Trophoblast cell (in vitro differentiated cells and primary cell): ENCODE measurements around the gene ZNF423.
A peak's percentile ranks its signal among the peaks of the same experiment; 100 is the strongest.

Source experiments
- DNase-seq, 2 donors: peaks; one replicate each; pipeline ENCODE4 v3.0.0-alpha.2; 2016
- H2AFZ ChIP-seq: 2 replicates; pipeline ENCODE4 v1.6.1; 2013; ENCODE audit warnings: low read length, moderate library complexity, mild to moderate bottlenecking; ENCODE audit not compliant: insufficient read depth, poor library complexity
- H2AK5ac ChIP-seq: 2 replicates; pipeline ENCODE4 v1.6.1; 2013; ENCODE audit warnings: mild to moderate bottlenecking, low read length
- H2BK120ac ChIP-seq: 2 replicates; pipeline ENCODE4 v1.6.1; 2013; ENCODE audit warnings: low read length, mild to moderate bottlenecking, moderate library complexity; ENCODE audit not compliant: insufficient read depth, poor library complexity
- H2BK12ac ChIP-seq: 2 replicates; pipeline ENCODE4 v1.6.1; 2013; ENCODE audit warnings: mild to moderate bottlenecking, low read length, moderate library complexity
- H2BK5ac ChIP-seq: 2 replicates; pipeline ENCODE4 v1.6.1; 2013; ENCODE audit warnings: low read length, low read depth, moderate library complexity, mild to moderate bottlenecking; ENCODE audit not compliant: poor library complexity
- H3K14ac ChIP-seq: 2 replicates; pipeline ENCODE4 v1.6.1; 2013; ENCODE audit warnings: mild to moderate bottlenecking, low read length
- H3K18ac ChIP-seq: 2 replicates; pipeline ENCODE4 v1.6.1; 2013; ENCODE audit warnings: mild to moderate bottlenecking, low read length
- H3K23ac ChIP-seq: 2 replicates; pipeline ENCODE4 v1.6.1; 2013; ENCODE audit warnings: low read length
- H3K27ac ChIP-seq: 2 replicates; pipeline ENCODE4 v1.5.1; 2013; ENCODE audit warnings: low read depth, mild to moderate bottlenecking, inconsistent platforms, low read length, moderate library complexity
- H3K27me3 ChIP-seq: 2 replicates; pipeline ENCODE4 v1.6.1; 2013; ENCODE audit warnings: inconsistent platforms, mild to moderate bottlenecking, low read length, moderate library complexity; ENCODE audit not compliant: insufficient read depth
- H3K36me3 ChIP-seq, 2 experiments: 1 replicate in 1 of 2; 2 replicates in 1 of 2; pipeline ENCODE4 v1.6.1; 2013; ENCODE audit warnings: low read length in 2 of 2, mild to moderate bottlenecking in 2 of 2, moderate library complexity in 1 of 2; ENCODE audit not compliant: insufficient read depth in 2 of 2, control insufficient read depth in 1 of 2
- H3K4ac ChIP-seq: 2 replicates; pipeline ENCODE4 v1.6.1; 2013; ENCODE audit warnings: low read depth, mild to moderate bottlenecking, low read length, moderate library complexity
- H3K4me1 ChIP-seq, 2 experiments: 1 replicate in 1 of 2; 2 replicates in 1 of 2; pipeline ENCODE4 v1.6.1; 2013; ENCODE audit warnings: low read length in 2 of 2, mild to moderate bottlenecking in 2 of 2, moderate library complexity in 1 of 2; ENCODE audit not compliant: insufficient read depth in 2 of 2, control insufficient read depth in 1 of 2
- H3K4me2 ChIP-seq: 2 replicates; pipeline ENCODE4 v1.6.1; 2013; ENCODE audit warnings: inconsistent platforms, mild to moderate bottlenecking, low read length, moderate library complexity
- H3K4me3 ChIP-seq: 2 replicates; pipeline ENCODE4 v1.5.1; 2013; ENCODE audit warnings: mild to moderate bottlenecking, low read depth, low read length, inconsistent platforms
- H3K79me1 ChIP-seq: one replicate; pipeline ENCODE4 v1.6.1; 2013; ENCODE audit warnings: low read length
- H3K79me2 ChIP-seq: 2 replicates; pipeline ENCODE4 v1.6.1; 2013; ENCODE audit warnings: low read length, mild to moderate bottlenecking; ENCODE audit not compliant: control insufficient read depth, insufficient read depth, poor library complexity
- H3K9ac ChIP-seq: 2 replicates; pipeline ENCODE4 v1.6.1; 2013; ENCODE audit warnings: mild to moderate bottlenecking, low read length
- H3K9me3 ChIP-seq: 2 replicates; pipeline ENCODE4 v1.6.1; 2013; ENCODE audit warnings: low read depth, mild to moderate bottlenecking, control low read depth, inconsistent platforms, low read length; ENCODE audit not compliant: insufficient read depth
- H4K12ac ChIP-seq: 2 replicates; pipeline ENCODE4 v1.6.1; 2013; ENCODE audit warnings: low read depth, mild to moderate bottlenecking, low read length, moderate library complexity
- H4K8ac ChIP-seq: 2 replicates; pipeline ENCODE4 v1.6.1; 2013; ENCODE audit warnings: low read depth, mild to moderate bottlenecking, low read length, moderate library complexity
- H4K91ac ChIP-seq: one replicate; pipeline ENCODE4 v1.6.1; 2013; ENCODE audit warnings: low read depth, mild to moderate bottlenecking, low read length, moderate library complexity
- WGBS: extraction: QIAGEN DNeasy Blood & Tissue Kit; methylation state at CpG from one replicate; pipeline ENCODE4 v1.1.7; 2013; ENCODE audit warnings: missing lambda C conversion rate; ENCODE audit not compliant: insufficient read length, insufficient coverage; ENCODE audit errors: extremely low coverage; 5-methylcytosine and 5-hydroxymethylcytosine counted together

The ZNF423 gene

GRCh38 chr16:49738001-49738400 is 117.9 kb downstream of the ZNF423 start:
- Histone ChIP-seq H3K27me3 (no peaks in the 10 kb centered on the region), H3K36me3 (no peaks in the 10 kb centered on the region), H2BK120ac (no peak overlapping the region), H3K23ac (no peak overlapping the region), H3K79me1 (no peaks in the 10 kb centered on the region), H2AFZ (no peak overlapping the region), H3K9me3 (no peaks in the 10 kb centered on the region), H3K14ac (no peak overlapping the region), H4K8ac (no peak overlapping the region), H2BK12ac (no peak overlapping the region), H3K9ac (no peak overlapping the region), H3K27ac (no peak overlapping the region), H4K91ac (no peak overlapping the region), H4K12ac (no peak overlapping the region), H3K4ac (no peak overlapping the region), H2BK5ac (no peak overlapping the region), H3K79me2 (no peaks in the 10 kb centered on the region), H3K4me1 (no peaks in the 10 kb centered on the region), H3K4me3 (peak overlapping the region; percentile 23), H2AK5ac (no peak overlapping the region), H3K18ac (no peak overlapping the region), H3K4me2 (no peak overlapping the region)
- WGBS: no CpG with 5 or more reads among the region's 10 CpGs
- no peak for DNase-seq

DNA sequence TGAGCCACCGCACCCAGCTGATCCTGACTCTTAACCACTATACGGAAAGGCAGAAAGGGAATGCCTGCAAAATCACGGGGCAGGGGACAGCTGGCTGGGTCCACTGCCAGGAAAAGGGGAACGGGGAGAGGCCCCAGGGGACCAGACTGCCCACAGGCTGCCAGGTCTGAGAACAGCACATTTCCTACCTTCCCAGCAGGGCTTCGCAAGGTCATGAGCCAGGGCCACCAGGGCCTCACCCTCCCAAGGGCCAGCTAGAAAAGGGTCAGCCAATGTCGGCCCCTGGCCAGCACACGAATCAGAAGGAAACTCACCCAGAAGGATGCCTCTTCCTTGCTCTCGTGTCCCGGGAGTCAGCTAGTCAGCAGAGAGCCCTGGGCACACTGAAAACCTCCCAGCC is 118.4 kb downstream of the ZNF423 start:
- Histone ChIP-seq H2BK12ac (no peak overlapping the region), H3K79me1 (no peaks in the 10 kb centered on the region), H3K4me3 (no peak overlapping the region), H3K27me3 (no peaks in the 10 kb centered on the region), H4K8ac (no peak overlapping the region), H3K23ac (no peak overlapping the region), H2AFZ (no peak overlapping the region), H3K4ac (no peak overlapping the region), H3K79me2 (no peaks in the 10 kb centered on the region), H3K18ac (no peak overlapping the region), H2BK120ac (no peak overlapping the region), H3K9me3 (no peaks in the 10 kb centered on the region), H4K12ac (no peak overlapping the region), H3K9ac (peak overlapping the region; percentile 21), H3K36me3 (no peaks in the 10 kb centered on the region), H3K27ac (no peak overlapping the region), H4K91ac (no peak overlapping the region), H3K14ac (no peak overlapping the region), H3K4me1 (no peaks in the 10 kb centered on the region), H2BK5ac (no peak overlapping the region), H3K4me2 (no peak overlapping the region), H2AK5ac (no peak overlapping the region)
- WGBS: no CpG with 5 or more reads among the region's 9 CpGs
- DNase-seq: no peak

DNA sequence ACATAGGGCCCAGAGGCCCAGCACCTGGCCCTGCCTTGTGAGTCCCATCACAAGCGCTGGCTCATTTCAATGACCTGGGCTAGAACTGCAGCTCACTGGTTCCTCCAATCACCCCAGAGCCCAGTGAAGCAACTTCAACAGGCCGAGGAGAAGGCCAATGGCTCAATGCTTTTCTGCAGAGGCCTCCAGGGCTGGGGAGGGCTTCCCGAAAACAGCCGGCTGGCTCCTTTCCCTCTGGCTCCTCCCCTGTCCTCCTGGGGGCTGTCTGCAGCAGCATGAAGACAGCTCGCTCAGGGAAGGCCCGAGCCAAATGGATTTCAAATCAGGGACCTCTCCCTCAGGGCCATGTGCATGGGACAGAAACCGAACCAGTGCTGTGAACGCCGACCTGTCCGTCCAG is 121.6 kb downstream of the ZNF423 start:
- Histone ChIP-seq H2BK12ac (no peak overlapping the region), H3K9me3 (peaks cover 1% of the 10 kb centered on the region), H2AK5ac (no peak overlapping the region), H4K12ac (no peak overlapping the region), H2AFZ (no peak overlapping the region), H3K4me1 (no peaks in the 10 kb centered on the region), H4K91ac (no peak overlapping the region), H3K79me2 (no peaks in the 10 kb centered on the region), H3K27me3 (no peaks in the 10 kb centered on the region), H3K36me3 (peaks cover 4 to 9% of the 10 kb centered on the region in 2 experiments), H3K18ac (no peak overlapping the region), H3K9ac (no peak overlapping the region), H3K4me3 (no peak overlapping the region), H2BK5ac (no peak overlapping the region), H4K8ac (no peak overlapping the region), H3K23ac (no peak overlapping the region), H3K4me2 (no peak overlapping the region), H3K14ac (no peak overlapping the region), H3K4ac (no peak overlapping the region), H2BK120ac (no peak overlapping the region), H3K27ac (no peak overlapping the region), H3K79me1 (no peaks in the 10 kb centered on the region)
- WGBS: no CpG with 5 or more reads among the region's 10 CpGs
- DNase-seq: no peak

DNA sequence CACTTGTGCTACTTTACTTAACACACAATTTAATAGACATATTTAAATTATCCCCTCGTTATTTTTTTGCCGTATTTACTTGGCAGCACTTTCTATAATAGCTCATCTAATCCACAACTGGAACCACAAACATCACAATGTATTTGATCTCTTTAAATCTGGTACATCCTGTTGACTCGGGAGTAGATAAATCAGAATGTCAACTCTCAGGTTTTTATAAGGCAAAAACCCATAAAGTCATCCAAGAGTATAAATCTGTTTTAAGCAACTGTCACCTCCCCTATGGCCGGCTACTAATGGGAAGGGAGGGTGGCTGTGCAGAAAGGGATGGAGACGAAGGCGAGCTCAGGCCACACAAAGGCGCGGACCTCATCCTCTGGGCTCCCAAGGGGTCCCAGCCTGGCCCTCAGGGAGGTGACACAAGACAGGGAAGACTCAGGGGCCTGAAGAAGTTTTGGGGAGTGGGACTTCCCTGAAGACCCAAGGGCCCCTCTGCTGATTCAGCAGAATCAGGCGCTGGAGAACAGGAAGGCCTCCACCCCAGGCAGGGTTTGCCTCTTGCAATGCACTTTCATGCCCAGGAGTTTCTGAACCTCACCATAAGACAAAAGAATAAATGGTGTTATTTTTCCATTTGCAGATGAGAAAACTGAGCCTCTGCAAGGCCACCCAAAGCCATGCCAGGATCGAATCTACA is 122.5 kb downstream of the ZNF423 start:
- no peak overlapping the region for H3K14ac ChIP-seq
- no peak overlapping the region for H4K91ac ChIP-seq
- no peaks in the 10 kb centered on the region for H3K4me1 ChIP-seq
- no peak overlapping the region for H3K18ac ChIP-seq
- no peaks in the 10 kb centered on the region for H3K79me1 ChIP-seq
- no peak overlapping the region for H3K23ac ChIP-seq
- H3K27me3 ChIP-seq: no peaks in the 10 kb centered on the region
- H2BK5ac ChIP-seq: no peak overlapping the region
- H3K36me3 ChIP-seq: peaks cover 7 to 9% of the 10 kb centered on the region in 2 experiments
- H3K4me2 ChIP-seq: no peak overlapping the region
- H2BK120ac ChIP-seq: no peak overlapping the region
- H3K79me2 ChIP-seq: no peaks in the 10 kb centered on the region
- peaks cover 1% of the 10 kb centered on the region for H3K9me3 ChIP-seq
- H3K9ac ChIP-seq: no peak overlapping the region
- DNase-seq: no peak
- H4K8ac ChIP-seq: no peak overlapping the region
- H3K4me3 ChIP-seq: no peak overlapping the region
- H3K27ac ChIP-seq: no peak overlapping the region
- WGBS: no CpG with 5 or more reads among the region's 10 CpGs
- H4K12ac ChIP-seq: no peak overlapping the region
- H3K4ac ChIP-seq: no peak overlapping the region
- no peak overlapping the region for H2BK12ac ChIP-seq
- H2AK5ac ChIP-seq: no peak overlapping the region
- H2AFZ ChIP-seq: no peak overlapping the region
